HG02852 (cell line): Measurements from ENCODE around the gene SIRT1.
"Not testable (repeated sequence)": the region's sequence is repeated elsewhere in the genome, so short reads cannot be mapped to it uniquely, and the experiment has no call there.

Source experiments
- ATAC-seq: cut with Tn5 transposase; IDR thresholded peaks from one replicate; pipeline ENCODE4 v1.9.1; 2021; ENCODE audit warnings: mild to moderate bottlenecking, moderate library complexity; ENCODE audit not compliant: unreplicated experiment

SIRT1 gene

GRCh38 chr10:67943917-67944316 is 59.5 kb downstream of the SIRT1 start:
- ATAC-seq, result no peak

GRCh38 chr10:67955614-67956013 is 71.2 kb downstream of the SIRT1 start:
- ATAC-seq, result no peak

DNA sequence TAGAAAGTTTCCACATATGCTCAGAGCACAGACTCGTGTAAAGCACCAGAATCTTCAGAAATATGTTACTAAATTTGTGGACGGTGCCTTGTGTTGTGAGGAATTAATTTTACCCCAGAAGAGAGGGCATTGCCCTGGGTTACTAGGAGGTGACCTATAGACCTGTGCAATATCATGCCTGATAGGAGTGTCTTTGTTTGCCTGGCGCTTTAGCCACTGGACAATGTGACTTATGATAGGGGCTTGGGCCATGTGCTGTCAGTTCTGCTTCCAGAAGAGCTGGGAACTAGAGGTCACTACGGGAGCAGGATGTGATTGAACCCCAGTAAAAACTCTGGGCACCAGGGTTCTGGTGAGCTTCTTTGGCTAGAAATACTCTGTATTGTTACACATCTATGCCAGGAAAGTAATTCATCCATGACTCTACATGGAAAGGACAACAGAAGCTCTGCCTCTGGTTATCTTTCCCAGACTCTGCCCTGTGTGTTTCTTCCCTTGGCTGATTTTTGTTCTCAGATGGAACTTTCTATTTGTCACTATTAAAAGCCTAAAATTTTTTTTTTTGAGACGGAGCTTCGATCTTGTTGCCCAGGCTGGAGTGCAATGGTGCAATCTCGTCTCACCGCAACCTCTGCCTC is 75.5 kb downstream of the SIRT1 start:
- no peak for ATAC-seq

GRCh38 chr10:67965456-67965855 is 81.0 kb downstream of the SIRT1 start:
- no peak for ATAC-seq

- not testable (repeated sequence) for ATAC-seq
Measured at GRCh38 chr10:67966035-67966434, 81.6 kb downstream of the SIRT1 start.
